ENCODE results near the gene DIDO1. TPM values are rescaled to one million over a fixed set of nuclear protein-coding genes. Genes with fewer than 3 reads are reported as not detected.
A peak's percentile ranks its signal among the peaks of the same experiment; 100 is the strongest.

Gene DIDO1
- total RNA-seq, 1 donor from 2014 or later, result 35.0 TPM

DNA sequence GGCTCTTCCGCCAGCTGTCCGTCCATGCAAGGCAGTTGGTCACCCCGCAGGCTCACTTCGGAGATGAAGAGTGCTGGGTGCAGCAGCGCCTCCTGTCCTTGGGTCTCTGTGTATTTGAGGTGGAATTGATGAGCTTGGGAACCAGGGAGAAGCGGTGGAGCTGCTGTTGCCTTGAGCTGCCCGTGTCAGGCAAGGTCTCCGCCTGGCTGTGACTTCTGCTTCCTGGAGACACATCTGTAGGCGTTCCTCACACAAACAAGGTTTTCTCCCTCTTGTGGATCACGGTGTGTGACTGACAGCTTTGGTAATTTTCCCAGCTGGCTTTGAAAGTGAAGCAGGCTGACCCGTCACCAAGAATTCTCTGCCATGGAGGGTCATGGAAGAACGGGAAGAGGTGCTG is 23.7 kb upstream of the DIDO1 start:
- H3K36me3 ChIP-seq (ENCODE audit: control insufficient read depth in 3 of 3, insufficient read depth in 3 of 3, low read length in 3 of 3), result peaks cover 35 to 47% (median 45%) of the 10 kb centered on the region in 3 donors

GRCh38 chr20:62949153-62949821 is 23.0 kb upstream of the DIDO1 start:
- no peaks in the 10 kb centered on the region for H3K9me3 ChIP-seq (ENCODE audit: control insufficient read depth in 3 of 3, low read length in 3 of 3)
- H3K27ac ChIP-seq (ENCODE audit: low read depth, low read length), result no peak overlapping the region
- peak overlapping the region in 1 of 3 donors; percentile 8 for H3K9ac ChIP-seq (ENCODE audit: low read depth in 1 of 3, low read length in 3 of 3)
- no peak overlapping the region for H3K4me3 ChIP-seq (ENCODE audit: low read length in 3 of 3)
- H3K36me3 ChIP-seq (ENCODE audit: control insufficient read depth in 3 of 3, insufficient read depth in 3 of 3, low read length in 3 of 3), result peaks cover 41 to 54% (median 52%) of the 10 kb centered on the region in 3 donors
- no peaks in the 10 kb centered on the region for H3K27me3 ChIP-seq (ENCODE audit: control insufficient read depth in 3 of 3, insufficient read depth in 3 of 3, low read length in 3 of 3)
- H3K4me1 ChIP-seq (ENCODE audit: control insufficient read depth in 3 of 3, insufficient read depth in 3 of 3, low read length in 3 of 3), result peaks cover 9 to 36% (median 35%) of the 10 kb centered on the region in 3 donors

More for the DNA sequence above, 23.7 kb upstream of the DIDO1 start:
- peaks cover 9 to 41% (median 40%) of the 10 kb centered on the region in 3 donors for H3K4me1 ChIP-seq (ENCODE audit: control insufficient read depth in 3 of 3, insufficient read depth in 3 of 3, low read length in 3 of 3)
- H3K9ac ChIP-seq (ENCODE audit: low read depth in 1 of 3, low read length in 3 of 3), result peak overlapping the region in 1 of 3 donors; percentile 25
- H3K9me3 ChIP-seq (ENCODE audit: control insufficient read depth in 3 of 3, low read length in 3 of 3), result no peaks in the 10 kb centered on the region
- no peak overlapping the region for H3K27ac ChIP-seq (ENCODE audit: low read depth, low read length)
- H3K27me3 ChIP-seq (ENCODE audit: control insufficient read depth in 3 of 3, insufficient read depth in 3 of 3, low read length in 3 of 3), result no peaks in the 10 kb centered on the region
- no peak overlapping the region for H3K4me3 ChIP-seq (ENCODE audit: low read length in 3 of 3)

- H3K4me1 ChIP-seq (ENCODE audit: control insufficient read depth in 3 of 3, insufficient read depth in 3 of 3, low read length in 3 of 3), result peaks cover 0 to 25% (median 20%) of the 10 kb centered on the region in 3 donors
- no peak overlapping the region for H3K9ac ChIP-seq (ENCODE audit: low read depth in 1 of 3, low read length in 3 of 3)
- peaks cover 48 to 66% (median 65%) of the 10 kb centered on the region in 3 donors for H3K36me3 ChIP-seq (ENCODE audit: control insufficient read depth in 3 of 3, insufficient read depth in 3 of 3, low read length in 3 of 3)
- no peak overlapping the region for H3K4me3 ChIP-seq (ENCODE audit: low read length in 3 of 3)
- H3K9me3 ChIP-seq (ENCODE audit: control insufficient read depth in 3 of 3, low read length in 3 of 3), result no peaks in the 10 kb centered on the region
- H3K27me3 ChIP-seq (ENCODE audit: control insufficient read depth in 3 of 3, insufficient read depth in 3 of 3, low read length in 3 of 3), result no peaks in the 10 kb centered on the region
- H3K27ac ChIP-seq (ENCODE audit: low read depth, low read length), result no peak overlapping the region
Measured at GRCh38 chr20:62947532-62948300, 21.4 kb upstream of the DIDO1 start.

GRCh38 chr20:62946918-62947317 is 20.6 kb upstream of the DIDO1 start:
- peaks cover 48 to 69% (median 66%) of the 10 kb centered on the region in 3 donors for H3K36me3 ChIP-seq (ENCODE audit: control insufficient read depth in 3 of 3, insufficient read depth in 3 of 3, low read length in 3 of 3)

GRCh38 chr20:62945771-62946339 is 19.6 kb upstream of the DIDO1 start:
- H3K9me3 ChIP-seq (ENCODE audit: control insufficient read depth in 3 of 3, low read length in 3 of 3), result no peaks in the 10 kb centered on the region
- H3K9ac ChIP-seq (ENCODE audit: low read depth in 1 of 3, low read length in 3 of 3), result no peak overlapping the region
- peaks cover 6 to 21% (median 16%) of the 10 kb centered on the region in 3 donors for H3K4me1 ChIP-seq (ENCODE audit: control insufficient read depth in 3 of 3, insufficient read depth in 3 of 3, low read length in 3 of 3)
- H3K4me3 ChIP-seq (ENCODE audit: low read length in 3 of 3), result no peak overlapping the region
- H3K27ac ChIP-seq (ENCODE audit: low read depth, low read length), result no peak overlapping the region
- H3K27me3 ChIP-seq (ENCODE audit: control insufficient read depth in 3 of 3, insufficient read depth in 3 of 3, low read length in 3 of 3), result no peaks in the 10 kb centered on the region
- H3K36me3 ChIP-seq (ENCODE audit: control insufficient read depth in 3 of 3, insufficient read depth in 3 of 3, low read length in 3 of 3), result peaks cover 50 to 75% (median 75%) of the 10 kb centered on the region in 3 donors

More at GRCh38 chr20:62946918-62947317, 20.6 kb upstream of the DIDO1 start:
- H3K27ac ChIP-seq (ENCODE audit: low read depth, low read length), result no peak overlapping the region
- peaks cover 0 to 21% (median 14%) of the 10 kb centered on the region in 3 donors for H3K4me1 ChIP-seq (ENCODE audit: control insufficient read depth in 3 of 3, insufficient read depth in 3 of 3, low read length in 3 of 3)
- no peaks in the 10 kb centered on the region for H3K27me3 ChIP-seq (ENCODE audit: control insufficient read depth in 3 of 3, insufficient read depth in 3 of 3, low read length in 3 of 3)
- peak overlapping the region in 1 of 3 donors; percentile 58 for H3K9ac ChIP-seq (ENCODE audit: low read depth in 1 of 3, low read length in 3 of 3)
- no peaks in the 10 kb centered on the region for H3K9me3 ChIP-seq (ENCODE audit: control insufficient read depth in 3 of 3, low read length in 3 of 3)
- no peak overlapping the region for H3K4me3 ChIP-seq (ENCODE audit: low read length in 3 of 3)

DNA sequence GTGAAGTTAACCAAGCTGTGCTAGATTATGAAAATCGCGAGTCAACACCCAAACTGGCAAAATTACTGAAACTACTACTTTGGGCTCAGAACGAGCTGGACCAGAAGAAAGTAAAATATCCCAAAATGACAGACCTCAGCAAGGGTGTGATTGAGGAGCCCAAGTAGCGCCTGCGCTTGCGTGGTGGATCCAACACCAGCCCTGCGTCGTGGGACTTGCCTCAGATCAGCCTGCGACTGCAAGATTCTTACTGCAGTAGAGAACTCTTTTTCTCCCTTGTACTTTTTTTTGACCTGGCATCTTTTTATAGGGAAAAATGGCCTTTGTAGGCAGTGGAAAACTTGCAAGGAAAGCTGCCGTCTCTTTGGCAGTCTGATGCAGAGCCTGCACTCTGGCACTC is 18.4 kb upstream of the DIDO1 start:
- Histone ChIP-seq H3K4me3 (ENCODE audit: low read length in 3 of 3) (no peak overlapping the region), H3K4me1 (ENCODE audit: control insufficient read depth in 3 of 3, insufficient read depth in 3 of 3, low read length in 3 of 3) (peaks cover 14 to 23% (median 21%) of the 10 kb centered on the region in 3 donors), H3K9ac (ENCODE audit: low read depth in 1 of 3, low read length in 3 of 3) (no peak overlapping the region), H3K27me3 (ENCODE audit: control insufficient read depth in 3 of 3, insufficient read depth in 3 of 3, low read length in 3 of 3) (no peaks in the 10 kb centered on the region), H3K9me3 (ENCODE audit: control insufficient read depth in 3 of 3, low read length in 3 of 3) (no peaks in the 10 kb centered on the region), H3K27ac (ENCODE audit: low read depth, low read length) (no peak overlapping the region), H3K36me3 (ENCODE audit: control insufficient read depth in 3 of 3, insufficient read depth in 3 of 3, low read length in 3 of 3) (peaks cover 43 to 65% (median 65%) of the 10 kb centered on the region in 3 donors)

GRCh38 chr20:62944184-62944583 is 17.9 kb upstream of the DIDO1 start:
- Histone ChIP-seq H3K36me3 (ENCODE audit: control insufficient read depth in 3 of 3, insufficient read depth in 3 of 3, low read length in 3 of 3) (peaks cover 42 to 62% (median 60%) of the 10 kb centered on the region in 3 donors), H3K9me3 (ENCODE audit: control insufficient read depth in 3 of 3, low read length in 3 of 3) (no peaks in the 10 kb centered on the region), H3K4me1 (ENCODE audit: control insufficient read depth in 3 of 3, insufficient read depth in 3 of 3, low read length in 3 of 3) (peaks cover 20 to 28% (median 26%) of the 10 kb centered on the region in 3 donors), H3K4me3 (ENCODE audit: low read length in 3 of 3) (no peak overlapping the region), H3K9ac (ENCODE audit: low read depth in 1 of 3, low read length in 3 of 3) (no peak overlapping the region), H3K27me3 (ENCODE audit: control insufficient read depth in 3 of 3, insufficient read depth in 3 of 3, low read length in 3 of 3) (no peaks in the 10 kb centered on the region), H3K27ac (ENCODE audit: low read depth, low read length) (no peak overlapping the region)

DNA sequence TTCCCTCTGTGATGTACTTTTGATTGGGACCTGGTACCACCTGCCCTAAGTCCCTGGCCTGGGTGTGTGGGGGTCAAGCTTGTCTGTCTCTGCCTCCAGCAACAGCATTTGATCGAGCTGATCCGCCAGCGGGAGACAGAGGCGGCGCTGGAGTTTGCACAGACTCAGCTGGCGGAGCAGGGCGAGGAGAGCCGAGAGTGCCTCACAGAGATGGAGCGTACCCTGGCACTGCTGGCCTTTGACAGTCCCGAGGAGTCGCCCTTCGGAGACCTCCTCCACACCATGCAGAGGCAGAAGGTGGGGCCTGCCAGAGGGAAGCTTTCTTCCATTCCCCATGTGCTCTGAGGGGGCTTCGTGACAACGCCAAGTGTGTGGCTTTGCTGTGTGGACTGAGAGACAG is 17.1 kb upstream of the DIDO1 start:
- Histone ChIP-seq H3K9me3 (ENCODE audit: control insufficient read depth in 3 of 3, low read length in 3 of 3) (no peaks in the 10 kb centered on the region), H3K36me3 (ENCODE audit: control insufficient read depth in 3 of 3, insufficient read depth in 3 of 3, low read length in 3 of 3) (peaks cover 38 to 60% (median 58%) of the 10 kb centered on the region in 3 donors), H3K27ac (ENCODE audit: low read depth, low read length) (no peak overlapping the region), H3K9ac (ENCODE audit: low read depth in 1 of 3, low read length in 3 of 3) (no peak overlapping the region), H3K4me1 (ENCODE audit: control insufficient read depth in 3 of 3, insufficient read depth in 3 of 3, low read length in 3 of 3) (peaks cover 26 to 29% (median 28%) of the 10 kb centered on the region in 3 donors), H3K27me3 (ENCODE audit: control insufficient read depth in 3 of 3, insufficient read depth in 3 of 3, low read length in 3 of 3) (no peaks in the 10 kb centered on the region), H3K4me3 (ENCODE audit: low read length in 3 of 3) (no peak overlapping the region)

DNA sequence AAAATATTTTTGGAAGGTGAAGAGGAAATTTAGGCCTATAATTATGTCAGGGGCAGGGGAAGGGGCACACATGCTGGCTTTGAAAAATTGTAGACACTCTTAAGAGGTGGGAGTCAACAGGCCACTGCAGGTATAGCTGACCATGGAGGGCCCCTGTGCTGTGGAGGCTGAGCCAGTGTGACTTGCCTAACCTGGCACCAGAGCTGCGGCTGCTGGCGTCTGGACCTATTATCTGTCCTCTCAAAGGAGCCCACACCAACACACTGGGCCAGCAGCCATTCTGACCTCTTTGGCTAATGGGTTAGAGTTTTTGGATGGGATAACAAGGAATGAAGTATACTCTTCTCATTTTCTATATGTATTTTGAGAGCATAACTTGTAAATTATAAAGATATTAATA is 16.2 kb upstream of the DIDO1 start:
- no peak overlapping the region for H3K27ac ChIP-seq (ENCODE audit: low read depth, low read length)
- H3K4me1 ChIP-seq (ENCODE audit: control insufficient read depth in 3 of 3, insufficient read depth in 3 of 3, low read length in 3 of 3), result peaks cover 22 to 30% (median 26%) of the 10 kb centered on the region in 3 donors
- H3K9me3 ChIP-seq (ENCODE audit: control insufficient read depth in 3 of 3, low read length in 3 of 3), result no peaks in the 10 kb centered on the region
- H3K9ac ChIP-seq (ENCODE audit: low read depth in 1 of 3, low read length in 3 of 3), result no peak overlapping the region
- H3K36me3 ChIP-seq (ENCODE audit: control insufficient read depth in 3 of 3, insufficient read depth in 3 of 3, low read length in 3 of 3), result peaks cover 34 to 52% (median 51%) of the 10 kb centered on the region in 3 donors
- no peaks in the 10 kb centered on the region for H3K27me3 ChIP-seq (ENCODE audit: control insufficient read depth in 3 of 3, insufficient read depth in 3 of 3, low read length in 3 of 3)
- H3K4me3 ChIP-seq (ENCODE audit: low read length in 3 of 3), result no peak overlapping the region

Data from skeletal muscle tissue (tissue), 4 donors.